ENCODE data around the gene KRT86. TPM values are rescaled to one million over a fixed set of nuclear protein-coding genes. Genes with fewer than 3 reads are reported as not detected.
A peak's percentile ranks its signal among the peaks of the same experiment; 100 is the strongest.

KRT86 gene
- total RNA-seq, 4 donors from 2014 or later, result not detected

DNA sequence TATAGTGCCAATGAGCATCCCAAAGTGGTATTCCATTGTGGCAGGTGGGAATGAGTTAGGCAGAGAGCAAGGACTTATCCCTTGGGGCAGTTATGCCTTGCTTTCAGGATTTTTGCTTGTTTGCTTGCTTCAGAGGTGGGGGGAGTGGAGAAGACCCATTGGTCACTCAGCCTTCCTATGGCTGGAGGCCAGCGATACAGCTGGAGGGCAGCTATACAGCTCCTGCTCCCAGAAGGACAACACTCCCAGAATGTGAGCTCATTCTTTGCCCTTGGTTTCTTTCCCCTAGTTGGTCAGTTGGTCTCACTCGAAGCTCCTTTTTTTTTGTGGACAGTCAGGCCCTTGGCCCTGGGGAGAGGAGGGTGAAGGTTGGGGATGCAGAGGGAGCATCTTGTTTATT is 32.3 kb downstream of the KRT86 start:
- no peak overlapping the region for H3K27ac ChIP-seq
- H3K4me3 ChIP-seq, result no peak overlapping the region
- TF ChIP-seq, protein P1, sequence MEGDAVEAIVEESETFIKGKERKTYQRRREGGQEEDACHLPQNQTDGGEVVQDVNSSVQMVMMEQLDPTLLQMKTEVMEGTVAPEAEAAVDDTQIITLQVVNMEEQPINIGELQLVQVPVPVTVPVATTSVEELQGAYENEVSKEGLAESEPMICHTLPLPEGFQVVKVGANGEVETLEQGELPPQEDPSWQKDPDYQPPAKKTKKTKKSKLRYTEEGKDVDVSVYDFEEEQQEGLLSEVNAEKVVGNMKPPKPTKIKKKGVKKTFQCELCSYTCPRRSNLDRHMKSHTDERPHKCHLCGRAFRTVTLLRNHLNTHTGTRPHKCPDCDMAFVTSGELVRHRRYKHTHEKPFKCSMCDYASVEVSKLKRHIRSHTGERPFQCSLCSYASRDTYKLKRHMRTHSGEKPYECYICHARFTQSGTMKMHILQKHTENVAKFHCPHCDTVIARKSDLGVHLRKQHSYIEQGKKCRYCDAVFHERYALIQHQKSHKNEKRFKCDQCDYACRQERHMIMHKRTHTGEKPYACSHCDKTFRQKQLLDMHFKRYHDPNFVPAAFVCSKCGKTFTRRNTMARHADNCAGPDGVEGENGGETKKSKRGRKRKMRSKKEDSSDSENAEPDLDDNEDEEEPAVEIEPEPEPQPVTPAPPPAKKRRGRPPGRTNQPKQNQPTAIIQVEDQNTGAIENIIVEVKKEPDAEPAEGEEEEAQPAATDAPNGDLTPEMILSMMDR (IDR thresholded peaks at IDR 0.05), result no peak
- no peak for TF ChIP-seq POLR2A (IDR thresholded peaks at IDR 0.05)
- H3K9me3 ChIP-seq, result no peaks in the 10 kb centered on the region
- H3K27me3 ChIP-seq, result no peaks in the 10 kb centered on the region
- H3K36me3 ChIP-seq, result no peaks in the 10 kb centered on the region
- peak in 1 of 3 donors; percentile 11 for DNase-seq
- peaks cover 0 to 12% (median 0%) of the 10 kb centered on the region in 4 donors for H3K4me1 ChIP-seq

GRCh38 chr12:52307836-52308805 is 33.7 kb downstream of the KRT86 start:
- no peaks in the 10 kb centered on the region for H3K36me3 ChIP-seq
- TF ChIP-seq POLR2A (IDR thresholded peaks at IDR 0.05), result no peak
- TF ChIP-seq, protein P1 (IDR thresholded peaks at IDR 0.05), result peak in 3 of 6 experiments; percentile 20 to 38 (median 27)
- peak in 2 of 3 donors; percentile 53 to 74 for DNase-seq
- peak overlapping the region in 3 of 4 donors; percentile 24 to 46 (median 45) for H3K4me3 ChIP-seq
- H3K4me1 ChIP-seq, result peaks cover 0 to 12% (median 0%) of the 10 kb centered on the region in 4 donors
- no peaks in the 10 kb centered on the region for H3K9me3 ChIP-seq
- H3K27me3 ChIP-seq, result no peaks in the 10 kb centered on the region
- no peak overlapping the region for H3K27ac ChIP-seq

DNA sequence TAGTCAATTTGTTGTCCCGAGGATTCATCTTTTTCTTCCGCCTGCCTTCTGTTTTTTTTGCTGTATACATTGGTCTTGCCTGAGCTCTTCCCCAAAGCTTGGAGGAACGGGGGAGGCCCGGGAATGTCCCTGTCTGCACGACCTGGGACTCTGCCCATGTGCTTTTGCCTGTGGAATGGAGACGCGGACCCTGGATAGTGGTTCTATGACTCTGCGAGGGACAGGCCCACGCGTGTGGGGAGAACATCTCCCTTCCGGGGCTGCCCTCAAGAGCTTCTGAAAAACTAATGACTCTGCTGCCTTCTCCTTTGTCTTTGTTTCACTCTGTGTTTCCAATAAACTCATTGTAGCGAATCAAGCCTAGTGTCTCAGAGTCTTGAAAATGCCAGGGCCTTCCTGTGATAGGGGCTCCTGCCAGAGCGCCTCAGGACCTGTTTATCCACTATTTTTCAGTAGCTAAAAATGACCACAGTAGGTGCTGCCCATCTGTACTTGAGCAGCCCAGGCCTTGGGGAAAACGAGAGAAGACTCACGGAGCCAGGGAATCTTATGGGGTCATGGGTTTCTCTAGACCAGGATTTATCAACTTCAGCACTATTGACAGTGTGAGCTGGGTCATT is 34.5 kb downstream of the KRT86 start:
- H3K4me1 ChIP-seq, result peaks cover 0 to 12% (median 0%) of the 10 kb centered on the region in 4 donors
- no peaks in the 10 kb centered on the region for H3K27me3 ChIP-seq
- H3K4me3 ChIP-seq, result peak overlapping the region in 2 of 4 donors; percentile 45 to 46
- no peaks in the 10 kb centered on the region for H3K36me3 ChIP-seq
- H3K27ac ChIP-seq, result no peak overlapping the region
- no peaks in the 10 kb centered on the region for H3K9me3 ChIP-seq
- DNase-seq, result peak in 1 of 3 donors; percentile 9
- no peak for TF ChIP-seq POLR2A (IDR thresholded peaks at IDR 0.05)
- TF ChIP-seq, protein P1 (IDR thresholded peaks at IDR 0.05), result no peak

GRCh38 chr12:52310622-52311284 is 36.3 kb downstream of the KRT86 start:
- Histone ChIP-seq H3K36me3 (no peaks in the 10 kb centered on the region), H3K27me3 (no peaks in the 10 kb centered on the region), H3K9me3 (no peaks in the 10 kb centered on the region), H3K4me3 (no peak overlapping the region), H3K27ac (no peak overlapping the region), H3K4me1 (peaks cover 0 to 12% (median 0%) of the 10 kb centered on the region in 4 donors)
- TF ChIP-seq, protein P1 (IDR thresholded peaks at IDR 0.05), result no peak
- TF ChIP-seq POLR2A (IDR thresholded peaks at IDR 0.05), result no peak
- peak in 1 of 3 donors; percentile 8 for DNase-seq

DNA sequence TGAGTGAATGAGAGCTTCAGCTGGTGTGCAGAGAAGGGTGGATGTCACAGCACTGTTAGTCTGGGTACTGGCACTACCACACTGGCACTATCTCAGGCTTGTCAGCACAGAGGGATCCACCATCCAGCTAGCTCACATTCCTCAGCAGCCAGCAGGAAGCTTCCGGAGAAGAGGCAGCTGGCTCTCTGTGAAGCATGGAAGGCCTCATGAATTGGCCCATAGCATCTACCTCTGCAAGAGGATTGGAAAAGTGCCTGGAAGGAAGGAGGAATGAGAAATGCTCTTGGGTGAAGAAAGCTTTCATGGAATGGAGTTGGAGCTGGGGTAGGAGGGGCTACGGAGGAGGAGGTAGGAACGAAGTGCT is 36.8 kb downstream of the KRT86 start:
- no peaks in the 10 kb centered on the region for H3K9me3 ChIP-seq
- no peak overlapping the region for H3K27ac ChIP-seq
- H3K36me3 ChIP-seq, result no peaks in the 10 kb centered on the region
- H3K27me3 ChIP-seq, result no peaks in the 10 kb centered on the region
- TF ChIP-seq, protein P1 (IDR thresholded peaks at IDR 0.05), result no peak
- no peak for TF ChIP-seq POLR2A (IDR thresholded peaks at IDR 0.05)
- no peak overlapping the region for H3K4me3 ChIP-seq
- H3K4me1 ChIP-seq, result peaks cover 0 to 12% (median 0%) of the 10 kb centered on the region in 4 donors
- DNase-seq, result peak in 1 of 3 donors; percentile 3

Data from Peyer's patch (tissue), 4 donors.